OCI-LY3 (cell line): Measurements from ENCODE around the gene TMA16.

Experiments
- H2AFZ ChIP-seq: fragments of 200-600, 300-600 bp; shearing (Covaris generic); 2 replicates; pipeline ENCODE4 v1.6.0; 2014; ENCODE audit warnings: antibody characterized with exemption, low read depth, low read length
- H3K27ac ChIP-seq: fragments of 200-600, 300-600 bp; sonication (generic); 2 replicates; pipeline ENCODE4 v1.5.1; 2014; ENCODE audit warnings: mild to moderate bottlenecking, low read length, moderate library complexity, mixed read lengths
- H3K27me3 ChIP-seq: fragments of 200-600, 300-600 bp; sonication (generic); 2 replicates; pipeline ENCODE4 v1.6.1; 2014; ENCODE audit warnings: low read depth, low read length, mixed read lengths
- H3K36me3 ChIP-seq: fragments of 200-600, 300-600 bp; sonication (generic); replicated peaks from 2 replicates; pipeline ENCODE3; 2014; ENCODE audit warnings: low read depth, low read length, mixed read lengths
- H3K4me1 ChIP-seq: fragments of 300-600, 200-600 bp; sonication (generic); 2 replicates; pipeline ENCODE4 v1.6.1; 2014; ENCODE audit warnings: low read length, mixed read lengths
- H3K4me2 ChIP-seq: fragments of 200-600, 300-600 bp; sonication (generic); 2 replicates; pipeline ENCODE4 v1.6.1; 2014; ENCODE audit warnings: low read length, mixed read lengths
- H3K4me3 ChIP-seq: fragments of 300-600, 200-600 bp; sonication (generic); 2 replicates; pipeline ENCODE4 v1.5.1; 2014; ENCODE audit warnings: antibody characterized with exemption, mild to moderate bottlenecking, low read length, moderate library complexity
- H3K79me2 ChIP-seq: fragments of 300-600, 200-600 bp; shearing (Covaris generic); 2 replicates; pipeline ENCODE4 v1.6.1; 2014; ENCODE audit warnings: mild to moderate bottlenecking, low read length, mixed read lengths
- H3K9ac ChIP-seq: fragments of 300-600, 200-600 bp; shearing (Covaris generic); 2 replicates; pipeline ENCODE4 v1.6.0; 2014; ENCODE audit warnings: mild to moderate bottlenecking, low read length, moderate library complexity
- H3K9me3 ChIP-seq: fragments of 200-600, 300-600 bp; shearing (Covaris generic); 2 replicates; pipeline ENCODE4 v1.6.1; 2014; ENCODE audit warnings: low read length, mixed read lengths; ENCODE audit not compliant: insufficient read depth
- H4K20me1 ChIP-seq: fragments of 200-600, 300-600 bp; sonication (generic); 2 replicates; pipeline ENCODE4 v1.6.1; 2016; ENCODE audit warnings: low read length, mixed read lengths; ENCODE audit not compliant: insufficient read depth
- CTCF ChIP-seq: fragments of 200-600, 300-600 bp; sonication (generic); IDR thresholded peaks from 2 replicates; pipeline ENCODE4 v1.5.1; 2014; ENCODE audit warnings: antibody characterized with exemption, low read length, low read depth
- EZH2phosphoT487 ChIP-seq: fragments of 200-600 bp; shearing (Covaris generic); IDR thresholded peaks from 2 replicates; pipeline ENCODE4 v1.6.1; 2018; ENCODE audit warnings: antibody characterized with exemption, mixed run types, low read depth

Gene TMA16

DNA sequence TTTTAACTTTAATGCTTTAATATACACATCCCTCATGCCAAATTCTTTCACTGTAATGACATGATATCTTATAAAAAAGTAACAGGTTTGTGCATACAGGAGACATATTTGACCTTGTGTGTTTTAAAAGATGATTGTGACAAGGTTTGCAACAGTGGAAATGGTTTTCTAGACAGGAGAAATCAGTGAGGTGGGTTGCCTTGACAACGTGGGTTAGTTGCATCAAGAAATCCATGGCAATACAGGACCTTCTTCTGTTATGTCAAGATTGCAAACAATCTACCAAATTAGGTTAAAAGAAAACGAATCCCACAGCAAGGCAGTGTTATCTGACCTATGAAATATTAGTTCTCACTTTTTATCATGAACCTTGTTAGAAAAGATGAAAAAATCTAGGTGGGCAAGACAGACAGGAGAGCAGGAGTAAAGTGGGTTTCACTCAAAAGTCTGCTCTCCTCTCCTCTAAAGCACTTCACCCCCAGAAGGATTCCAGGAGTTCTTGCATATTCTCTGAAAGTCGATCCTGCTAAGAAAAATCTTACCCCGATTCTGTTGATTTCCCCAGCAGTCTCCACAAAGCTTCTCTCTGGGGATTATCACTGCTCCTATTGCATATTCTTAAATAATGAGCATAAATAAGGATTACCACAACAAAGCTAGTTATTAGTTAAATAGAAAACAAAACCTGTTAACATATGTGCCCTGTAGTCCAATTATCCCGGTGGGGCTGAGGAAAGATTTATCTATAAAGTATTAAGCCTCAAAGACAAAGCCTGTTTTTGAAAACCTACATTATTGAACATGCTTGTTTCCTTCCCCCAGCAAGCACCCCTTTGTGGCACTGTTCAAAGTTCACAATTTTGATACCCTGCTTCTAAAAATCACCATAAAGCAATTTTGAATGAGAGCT lies 71.0 kb downstream of the TMA16 start:
- Histone ChIP-seq H3K79me2 (peaks cover 5% of the 10 kb centered on the region; the same call in 1 of the 2 replicates), H3K4me1 (peaks cover 58% of the 10 kb centered on the region), H4K20me1 (no peaks in the 10 kb centered on the region), H3K36me3 (peaks cover 64% of the 10 kb centered on the region), H3K4me2 (no peak overlapping the region), H3K27me3 (no peaks in the 10 kb centered on the region), H3K4me3 (no peak overlapping the region), H3K9ac (no peak overlapping the region), H3K9me3 (peaks cover 11% of the 10 kb centered on the region; the same call in 1 of the 2 replicates), H3K27ac (no peak overlapping the region), H2AFZ (no peak overlapping the region)
- TF ChIP-seq EZH2phosphoT487 (no peak), CTCF (no peak)

- Histone ChIP-seq H3K4me2 (no peak overlapping the region), H3K4me1 (peaks cover 57% of the 10 kb centered on the region), H3K4me3 (no peak overlapping the region), H3K27ac (no peak overlapping the region), H4K20me1 (no peaks in the 10 kb centered on the region), H3K9ac (no peak overlapping the region), H2AFZ (no peak overlapping the region), H3K9me3 (peaks cover 8% of the 10 kb centered on the region; the same call in 1 of the 2 replicates), H3K79me2 (peaks cover 5% of the 10 kb centered on the region; the same call in 1 of the 2 replicates), H3K36me3 (peaks cover 64% of the 10 kb centered on the region), H3K27me3 (no peaks in the 10 kb centered on the region)
- no peak for TF ChIP-seq CTCF
- no peak for TF ChIP-seq EZH2phosphoT487
Observed at GRCh38 chr4:163566257-163566796, 71.8 kb downstream of the TMA16 start.

- no peak overlapping the region for H3K4me3 ChIP-seq
- H3K36me3 ChIP-seq: peaks cover 55% of the 10 kb centered on the region
- H2AFZ ChIP-seq: no peak overlapping the region
- peak overlapping the region; percentile 36 for H3K4me2 ChIP-seq
- H3K27ac ChIP-seq: peak overlapping the region; percentile 29
- 0 out of 2 replicates have a peak, but pooled peaks cover 7% of the 10 kb centered on the region for H3K9me3 ChIP-seq
- TF ChIP-seq CTCF (no peak), EZH2phosphoT487 (no peak)
- H3K79me2 ChIP-seq: no peaks in the 10 kb centered on the region; the same call in 1 of the 2 replicates
- no peaks in the 10 kb centered on the region for H4K20me1 ChIP-seq
- no peak overlapping the region for H3K9ac ChIP-seq
- peaks cover 31% of the 10 kb centered on the region for H3K4me1 ChIP-seq
- H3K27me3 ChIP-seq: no peaks in the 10 kb centered on the region
Observed at GRCh38 chr4:163568843-163569242, 74.4 kb downstream of the TMA16 start.
